ENCODE data around the gene PTGER3.

PTGER3 gene

GRCh38 chr1:71049951-71050598, 2.5 kb upstream of the PTGER3 start:
- DNase-seq, result peak; percentile 41 to 60

- no peak for DNase-seq
These were observed 553 bp downstream of the PTGER3 start for GRCh38 chr1:71046891-71047634.

GRCh38 chr1:71045463-71046028, 2.1 kb downstream of the PTGER3 start:
- DNase-seq, result no peak

DNA sequence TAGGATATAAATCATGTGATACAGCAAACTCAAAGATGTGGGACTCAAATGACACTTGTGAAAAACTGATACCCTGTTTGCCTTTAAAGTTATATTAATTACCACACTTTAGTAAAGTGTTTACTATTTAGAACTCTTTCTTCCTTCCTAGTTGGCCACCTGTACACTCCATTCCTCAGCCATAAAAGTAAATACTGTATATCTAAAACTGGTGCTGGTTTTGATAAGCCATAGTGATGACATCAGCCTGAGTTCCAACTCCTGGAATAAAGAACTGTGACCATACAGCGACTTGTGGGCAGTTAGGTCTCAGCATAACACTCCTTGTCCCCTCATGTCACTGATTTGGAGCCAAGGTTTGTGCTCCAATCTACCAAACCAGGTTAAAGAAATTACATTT, 2.8 kb downstream of the PTGER3 start:
- DNase-seq, result no peak

- no peak for DNase-seq
These were observed 4.6 kb downstream of the PTGER3 start for GRCh38 chr1:71043065-71043464.

GRCh38 chr1:71041806-71042205, 5.8 kb downstream of the PTGER3 start:
- no peak for DNase-seq

DNA sequence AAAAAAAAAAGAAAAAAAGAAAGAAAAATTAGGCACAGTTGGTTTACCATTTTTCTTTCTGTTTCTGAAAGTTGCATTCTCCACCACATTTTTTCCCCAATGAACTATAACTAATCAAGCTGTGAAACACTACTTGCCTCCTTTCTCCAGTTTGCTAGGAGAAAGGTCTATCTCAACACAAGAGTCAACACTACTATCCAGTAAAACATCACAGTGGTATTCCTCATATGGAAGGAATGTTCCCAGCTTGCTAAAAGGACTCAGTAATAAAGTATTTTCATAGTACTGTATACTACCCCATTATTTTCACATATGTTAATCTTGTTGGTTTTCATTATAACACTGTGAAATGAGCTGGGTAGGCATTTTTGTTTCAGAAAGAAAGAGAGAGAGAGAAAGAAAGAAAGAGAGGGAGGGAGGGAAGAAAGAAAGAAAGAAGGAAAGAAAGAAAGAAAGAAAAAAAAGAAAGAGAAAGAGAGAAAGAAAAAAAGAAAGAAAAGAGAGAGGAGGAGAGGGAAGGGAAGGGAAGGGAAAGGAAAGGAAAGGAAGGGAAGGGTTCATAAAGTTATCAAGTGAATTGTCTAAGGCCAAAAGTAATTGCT, 7.9 kb downstream of the PTGER3 start:
- no peak for DNase-seq

- no peak for DNase-seq
These were observed 8.7 kb downstream of the PTGER3 start for GRCh38 chr1:71038942-71039341.

DNA sequence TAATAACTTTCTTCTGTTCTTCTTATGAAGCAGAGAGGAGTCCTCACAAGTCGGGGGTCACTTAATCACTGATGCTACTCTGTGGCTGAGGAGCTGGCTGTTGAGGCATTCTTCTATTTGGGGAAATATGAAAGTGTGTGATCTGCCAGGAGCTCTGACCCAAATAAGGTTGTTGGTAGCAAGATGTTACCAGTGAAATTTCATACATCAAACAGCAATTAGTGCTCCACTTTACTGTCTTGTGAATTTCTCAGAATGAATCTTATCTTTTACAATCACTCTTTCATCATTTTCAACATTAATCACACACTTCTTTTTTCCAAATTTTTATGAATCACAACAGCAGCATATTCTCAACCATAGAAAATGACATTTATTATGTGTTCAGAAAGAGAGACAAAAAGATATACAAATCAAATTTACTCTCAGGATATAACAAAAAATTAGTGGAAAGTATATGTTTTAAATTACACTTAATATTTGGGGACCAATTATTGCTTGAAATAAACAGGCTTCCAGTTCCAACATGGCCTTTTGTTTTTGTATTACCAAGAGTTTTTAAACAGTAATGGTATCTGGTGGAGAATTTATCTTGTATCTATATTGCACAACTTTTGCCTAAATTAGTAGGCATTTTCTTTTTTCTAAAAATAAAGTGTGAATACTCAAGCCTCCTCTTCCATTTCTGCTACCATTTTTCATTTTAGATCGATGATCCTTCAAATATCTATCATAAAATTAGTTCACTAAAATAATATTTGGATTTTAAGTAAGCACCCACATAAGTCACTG, 9.6 kb downstream of the PTGER3 start:
- DNase-seq, result no peak

- DNase-seq, result no peak
These were observed 10.6 kb downstream of the PTGER3 start for GRCh38 chr1:71037066-71037465.

DNA sequence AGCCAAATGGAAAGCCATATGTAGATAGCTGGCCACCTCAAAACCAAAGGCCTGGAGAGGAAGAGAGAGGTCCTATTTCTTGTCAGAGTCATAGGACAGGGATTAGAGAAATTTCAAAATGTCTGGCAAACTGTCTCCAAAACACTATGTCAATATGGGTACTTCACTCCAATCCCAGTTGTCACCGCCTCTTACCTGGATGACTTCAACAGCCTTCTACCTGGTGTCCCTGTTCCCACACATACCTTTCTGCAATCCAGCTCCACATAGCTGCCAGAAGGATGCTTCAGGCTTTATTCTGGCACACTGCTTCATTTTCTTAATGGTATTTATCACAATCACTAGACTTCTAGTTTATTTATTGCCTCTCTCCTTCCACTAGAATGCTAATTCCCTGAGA, 14.5 kb downstream of the PTGER3 start:
- DNase-seq, result no peak

GRCh38 chr1:71031426-71031825, 16.2 kb downstream of the PTGER3 start:
- DNase-seq, result no peak

DNA sequence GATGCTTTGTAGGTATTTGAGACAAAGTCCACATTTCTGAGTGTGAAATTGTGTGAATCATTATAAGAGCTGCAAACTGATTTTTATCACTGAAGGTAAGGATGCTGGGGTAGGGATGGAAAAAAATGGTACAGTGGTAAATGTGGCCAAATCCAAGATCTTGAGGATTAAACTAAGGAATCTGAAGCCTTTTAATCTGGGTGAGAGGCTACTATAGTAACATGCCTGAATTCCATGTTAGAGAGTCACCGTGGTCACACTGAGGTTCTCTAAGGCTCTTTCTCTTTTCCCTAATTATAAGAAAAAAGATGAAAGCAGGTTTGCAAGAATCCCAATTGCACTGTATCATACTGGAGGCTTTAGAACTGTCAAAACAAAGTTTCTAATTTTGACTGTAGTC, 17.6 kb downstream of the PTGER3 start:
- DNase-seq, result no peak

DNA sequence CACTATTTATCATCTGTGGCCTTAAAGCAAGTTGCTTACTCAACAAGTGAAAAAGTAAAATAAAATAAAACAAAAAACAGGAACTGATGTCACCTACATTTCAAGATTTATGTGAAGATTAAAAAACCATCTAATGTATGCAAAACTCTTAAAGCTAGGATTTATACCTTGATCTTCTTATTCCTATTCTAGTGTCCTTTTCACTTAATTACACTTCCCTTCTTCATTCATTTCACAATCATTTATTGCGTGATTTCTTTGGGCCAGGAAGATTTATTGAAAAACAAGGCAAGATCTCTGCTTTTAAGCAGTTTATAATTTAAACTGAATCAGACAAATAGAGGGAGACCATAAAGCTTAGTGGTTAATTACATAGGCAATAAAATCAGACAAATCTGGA, 18.6 kb downstream of the PTGER3 start:
- DNase-seq, result no peak

- no peak for DNase-seq
These were observed 19.6 kb downstream of the PTGER3 start for GRCh38 chr1:71027991-71028390.

DNA sequence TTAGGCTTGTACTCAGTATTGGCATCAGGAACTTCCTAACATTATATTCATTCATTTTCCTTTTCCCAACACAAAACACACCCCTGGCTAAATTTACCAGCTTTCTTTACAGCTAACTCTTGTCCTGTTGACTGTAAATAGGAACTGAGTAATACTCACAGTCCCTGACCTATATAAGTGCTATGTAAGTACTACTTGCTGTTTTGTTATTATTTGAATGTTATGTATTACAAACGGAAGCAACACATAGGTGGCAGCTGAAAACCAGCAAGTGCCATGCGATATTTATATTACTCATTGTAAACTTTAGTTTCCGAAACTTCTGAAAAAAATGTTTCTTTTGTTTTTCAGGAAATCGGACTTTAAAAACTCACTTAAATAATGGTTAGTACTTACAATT, 21.5 kb downstream of the PTGER3 start:
- DNase-seq, result no peak

GRCh38 chr1:71023515-71023914, 24.1 kb downstream of the PTGER3 start:
- no peak for DNase-seq

GRCh38 chr1:71019233-71019969, 28.2 kb downstream of the PTGER3 start:
- no peak for DNase-seq

DNA sequence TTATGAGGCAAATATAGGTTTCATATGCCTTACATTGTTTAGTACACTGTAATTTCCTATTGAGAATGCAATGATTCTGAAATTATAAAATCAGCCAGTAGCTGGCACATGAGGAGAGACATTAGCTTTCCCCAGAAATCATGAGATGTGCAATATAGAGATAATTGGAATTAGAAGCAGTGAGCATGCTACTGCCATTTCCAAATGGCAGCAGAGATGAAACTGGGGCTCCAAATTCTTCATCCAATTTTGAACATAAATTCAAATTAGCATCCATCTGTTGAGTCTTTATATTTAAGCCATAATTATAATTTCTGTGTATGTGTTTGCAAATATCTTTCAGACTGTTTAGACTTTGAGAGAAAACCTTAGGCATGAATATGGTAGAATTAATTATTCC, 28.8 kb downstream of the PTGER3 start:
- DNase-seq, result no peak

- no peak for DNase-seq
These were observed 31.9 kb downstream of the PTGER3 start for GRCh38 chr1:71015745-71016144.

- no peak for DNase-seq
These were observed 33.4 kb downstream of the PTGER3 start for GRCh38 chr1:71014178-71014579.

- no peak for DNase-seq
These were observed 44.7 kb downstream of the PTGER3 start for GRCh38 chr1:71002709-71003475.
